ENCODE data around the gene CPLX1. TPM values are rescaled to one million over a fixed set of nuclear protein-coding genes. Genes with fewer than 3 reads are reported as not detected.

The CPLX1 gene
- total RNA-seq, 1 experiment from 2014 or later = 3.5 TPM

DNA sequence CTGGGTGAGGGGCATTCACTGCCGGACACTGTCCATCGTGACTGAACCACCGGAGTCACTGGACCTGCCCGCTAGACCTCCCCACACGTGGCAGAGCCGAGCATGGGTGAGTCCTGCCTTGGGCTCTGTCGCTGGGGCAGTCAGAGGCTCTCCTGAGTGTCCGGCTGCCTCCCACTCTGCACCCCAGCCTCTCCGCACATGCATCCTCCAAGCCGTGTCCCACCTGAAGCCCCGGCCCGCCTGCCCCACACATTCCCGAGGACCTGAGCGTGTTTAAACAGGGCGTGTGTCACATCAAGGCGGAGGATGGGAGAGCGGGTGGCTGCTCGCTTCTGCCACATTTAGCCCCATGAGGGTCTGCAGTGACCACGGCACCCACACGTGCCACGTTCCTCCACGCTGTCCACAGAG, 4.7 kb downstream of the CPLX1 start:
- H3K27ac Mint-ChIP-seq = no peak overlapping the region
- H3K4me3 Mint-ChIP-seq = no peak overlapping the region
- no peak for ATAC-seq
- no peaks in the 10 kb centered on the region for H3K36me3 Mint-ChIP-seq
- H3K4me1 Mint-ChIP-seq = no peaks in the 10 kb centered on the region
- peaks cover 88% of the 10 kb centered on the region for H3K27me3 Mint-ChIP-seq (ENCODE audit: low read depth)
- TF ChIP-seq SMAD4 (CRISPR knock-in tag; IDR thresholded peaks at IDR 0.05) = no peak
- TF ChIP-seq SOX15 (CRISPR knock-in tag; IDR thresholded peaks at IDR 0.05) = no peak
- TF ChIP-seq, protein P1, sequence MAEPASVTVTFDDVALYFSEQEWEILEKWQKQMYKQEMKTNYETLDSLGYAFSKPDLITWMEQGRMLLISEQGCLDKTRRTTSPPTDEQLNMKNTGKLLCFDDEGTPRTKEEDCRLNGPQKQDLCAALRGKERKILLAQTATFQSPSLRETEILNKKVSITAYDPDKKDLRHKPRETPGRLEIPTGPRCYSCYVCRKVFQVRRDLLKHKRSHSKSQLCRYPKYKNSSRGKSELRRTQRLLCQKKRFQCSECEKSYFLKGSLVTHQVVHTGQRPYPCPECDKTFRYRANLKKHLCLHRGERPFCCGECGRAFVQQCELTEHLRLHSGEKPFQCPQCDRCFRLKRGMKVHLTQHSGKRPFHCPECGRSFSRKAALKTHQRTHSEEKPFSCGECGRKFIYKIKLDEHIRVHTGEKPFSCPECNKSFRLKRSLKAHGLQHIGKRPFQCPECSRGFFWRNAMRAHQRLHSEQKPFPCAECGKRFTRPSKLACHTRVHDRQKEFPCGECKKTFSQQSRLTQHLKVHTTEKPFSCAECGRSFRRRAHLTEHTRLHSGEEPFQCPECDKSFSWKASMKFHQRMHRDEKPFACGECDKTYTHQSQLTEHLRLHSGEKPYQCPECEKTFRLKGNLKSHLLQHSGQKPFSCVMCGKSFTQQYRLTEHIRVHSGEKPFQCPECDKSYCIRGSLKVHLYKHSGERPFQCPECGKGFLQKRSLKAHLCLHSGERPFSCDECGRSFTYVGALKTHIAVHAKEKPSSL (CRISPR knock-in tag; conservative IDR thresholded peaks at IDR 0.05) = no peak
- TF ChIP-seq, protein P2, sequence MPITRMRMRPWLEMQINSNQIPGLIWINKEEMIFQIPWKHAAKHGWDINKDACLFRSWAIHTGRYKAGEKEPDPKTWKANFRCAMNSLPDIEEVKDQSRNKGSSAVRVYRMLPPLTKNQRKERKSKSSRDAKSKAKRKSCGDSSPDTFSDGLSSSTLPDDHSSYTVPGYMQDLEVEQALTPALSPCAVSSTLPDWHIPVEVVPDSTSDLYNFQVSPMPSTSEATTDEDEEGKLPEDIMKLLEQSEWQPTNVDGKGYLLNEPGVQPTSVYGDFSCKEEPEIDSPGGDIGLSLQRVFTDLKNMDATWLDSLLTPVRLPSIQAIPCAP (CRISPR knock-in tag; IDR thresholded peaks at IDR 0.05) = no peak
- TF ChIP-seq, protein P3, sequence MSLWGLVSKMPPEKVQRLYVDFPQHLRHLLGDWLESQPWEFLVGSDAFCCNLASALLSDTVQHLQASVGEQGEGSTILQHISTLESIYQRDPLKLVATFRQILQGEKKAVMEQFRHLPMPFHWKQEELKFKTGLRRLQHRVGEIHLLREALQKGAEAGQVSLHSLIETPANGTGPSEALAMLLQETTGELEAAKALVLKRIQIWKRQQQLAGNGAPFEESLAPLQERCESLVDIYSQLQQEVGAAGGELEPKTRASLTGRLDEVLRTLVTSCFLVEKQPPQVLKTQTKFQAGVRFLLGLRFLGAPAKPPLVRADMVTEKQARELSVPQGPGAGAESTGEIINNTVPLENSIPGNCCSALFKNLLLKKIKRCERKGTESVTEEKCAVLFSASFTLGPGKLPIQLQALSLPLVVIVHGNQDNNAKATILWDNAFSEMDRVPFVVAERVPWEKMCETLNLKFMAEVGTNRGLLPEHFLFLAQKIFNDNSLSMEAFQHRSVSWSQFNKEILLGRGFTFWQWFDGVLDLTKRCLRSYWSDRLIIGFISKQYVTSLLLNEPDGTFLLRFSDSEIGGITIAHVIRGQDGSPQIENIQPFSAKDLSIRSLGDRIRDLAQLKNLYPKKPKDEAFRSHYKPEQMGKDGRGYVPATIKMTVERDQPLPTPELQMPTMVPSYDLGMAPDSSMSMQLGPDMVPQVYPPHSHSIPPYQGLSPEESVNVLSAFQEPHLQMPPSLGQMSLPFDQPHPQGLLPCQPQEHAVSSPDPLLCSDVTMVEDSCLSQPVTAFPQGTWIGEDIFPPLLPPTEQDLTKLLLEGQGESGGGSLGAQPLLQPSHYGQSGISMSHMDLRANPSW (CRISPR knock-in tag; conservative IDR thresholded peaks at IDR 0.05; ENCODE audit: low read depth) = no peak
- TF ChIP-seq ZNF416 (CRISPR knock-in tag; IDR thresholded peaks at IDR 0.05) = no peak
- TF ChIP-seq, protein P4, sequence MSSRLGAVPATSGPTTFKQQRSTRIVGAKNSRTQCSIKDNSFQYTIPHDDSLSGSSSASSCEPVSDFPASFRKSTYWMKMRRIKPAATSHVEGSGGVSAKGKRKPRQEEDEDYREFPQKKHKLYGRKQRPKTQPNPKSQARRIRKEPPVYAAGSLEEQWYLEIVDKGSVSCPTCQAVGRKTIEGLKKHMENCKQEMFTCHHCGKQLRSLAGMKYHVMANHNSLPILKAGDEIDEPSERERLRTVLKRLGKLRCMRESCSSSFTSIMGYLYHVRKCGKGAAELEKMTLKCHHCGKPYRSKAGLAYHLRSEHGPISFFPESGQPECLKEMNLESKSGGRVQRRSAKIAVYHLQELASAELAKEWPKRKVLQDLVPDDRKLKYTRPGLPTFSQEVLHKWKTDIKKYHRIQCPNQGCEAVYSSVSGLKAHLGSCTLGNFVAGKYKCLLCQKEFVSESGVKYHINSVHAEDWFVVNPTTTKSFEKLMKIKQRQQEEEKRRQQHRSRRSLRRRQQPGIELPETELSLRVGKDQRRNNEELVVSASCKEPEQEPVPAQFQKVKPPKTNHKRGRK (CRISPR knock-in tag; IDR thresholded peaks at IDR 0.05; ENCODE audit: borderline replicate concordance) = no peak
- TF ChIP-seq MXD4 (CRISPR knock-in tag; IDR thresholded peaks at IDR 0.05; ENCODE audit: borderline replicate concordance) = no peak
- no peak for TF ChIP-seq ATF1 (CRISPR knock-in tag; IDR thresholded peaks at IDR 0.05)
- TF ChIP-seq, protein P5, sequence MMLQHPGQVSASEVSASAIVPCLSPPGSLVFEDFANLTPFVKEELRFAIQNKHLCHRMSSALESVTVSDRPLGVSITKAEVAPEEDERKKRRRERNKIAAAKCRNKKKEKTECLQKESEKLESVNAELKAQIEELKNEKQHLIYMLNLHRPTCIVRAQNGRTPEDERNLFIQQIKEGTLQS (CRISPR knock-in tag; conservative IDR thresholded peaks at IDR 0.05) = no peak
- TF ChIP-seq, protein P6, sequence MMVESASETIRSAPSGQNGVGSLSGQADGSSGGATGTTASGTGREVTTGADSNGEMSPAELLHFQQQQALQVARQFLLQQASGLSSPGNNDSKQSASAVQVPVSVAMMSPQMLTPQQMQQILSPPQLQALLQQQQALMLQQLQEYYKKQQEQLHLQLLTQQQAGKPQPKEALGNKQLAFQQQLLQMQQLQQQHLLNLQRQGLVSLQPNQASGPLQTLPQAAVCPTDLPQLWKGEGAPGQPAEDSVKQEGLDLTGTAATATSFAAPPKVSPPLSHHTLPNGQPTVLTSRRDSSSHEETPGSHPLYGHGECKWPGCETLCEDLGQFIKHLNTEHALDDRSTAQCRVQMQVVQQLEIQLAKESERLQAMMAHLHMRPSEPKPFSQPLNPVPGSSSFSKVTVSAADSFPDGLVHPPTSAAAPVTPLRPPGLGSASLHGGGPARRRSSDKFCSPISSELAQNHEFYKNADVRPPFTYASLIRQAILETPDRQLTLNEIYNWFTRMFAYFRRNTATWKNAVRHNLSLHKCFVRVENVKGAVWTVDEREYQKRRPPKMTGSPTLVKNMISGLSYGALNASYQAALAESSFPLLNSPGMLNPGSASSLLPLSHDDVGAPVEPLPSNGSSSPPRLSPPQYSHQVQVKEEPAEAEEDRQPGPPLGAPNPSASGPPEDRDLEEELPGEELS (CRISPR knock-in tag; IDR thresholded peaks at IDR 0.05) = no peak
- no peak for TF ChIP-seq ZNF263 (CRISPR knock-in tag; IDR thresholded peaks at IDR 0.05; ENCODE audit: low read depth)
- no peak for TF ChIP-seq SP1 (CRISPR knock-in tag; conservative IDR thresholded peaks at IDR 0.05)
- TF ChIP-seq, protein P7, sequence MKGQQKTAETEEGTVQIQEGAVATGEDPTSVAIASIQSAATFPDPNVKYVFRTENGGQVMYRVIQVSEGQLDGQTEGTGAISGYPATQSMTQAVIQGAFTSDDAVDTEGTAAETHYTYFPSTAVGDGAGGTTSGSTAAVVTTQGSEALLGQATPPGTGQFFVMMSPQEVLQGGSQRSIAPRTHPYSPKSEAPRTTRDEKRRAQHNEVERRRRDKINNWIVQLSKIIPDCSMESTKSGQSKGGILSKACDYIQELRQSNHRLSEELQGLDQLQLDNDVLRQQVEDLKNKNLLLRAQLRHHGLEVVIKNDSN (CRISPR knock-in tag; IDR thresholded peaks at IDR 0.05) = no peak
- no peak for TF ChIP-seq TCF7 (CRISPR knock-in tag; IDR thresholded peaks at IDR 0.05; ENCODE audit: low read depth)
- TF ChIP-seq CBFB (CRISPR knock-in tag; IDR thresholded peaks at IDR 0.05; ENCODE audit: low read depth) = no peak
- TF ChIP-seq, protein P8, sequence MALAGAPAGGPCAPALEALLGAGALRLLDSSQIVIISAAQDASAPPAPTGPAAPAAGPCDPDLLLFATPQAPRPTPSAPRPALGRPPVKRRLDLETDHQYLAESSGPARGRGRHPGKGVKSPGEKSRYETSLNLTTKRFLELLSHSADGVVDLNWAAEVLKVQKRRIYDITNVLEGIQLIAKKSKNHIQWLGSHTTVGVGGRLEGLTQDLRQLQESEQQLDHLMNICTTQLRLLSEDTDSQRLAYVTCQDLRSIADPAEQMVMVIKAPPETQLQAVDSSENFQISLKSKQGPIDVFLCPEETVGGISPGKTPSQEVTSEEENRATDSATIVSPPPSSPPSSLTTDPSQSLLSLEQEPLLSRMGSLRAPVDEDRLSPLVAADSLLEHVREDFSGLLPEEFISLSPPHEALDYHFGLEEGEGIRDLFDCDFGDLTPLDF (CRISPR knock-in tag; IDR thresholded peaks at IDR 0.05) = no peak
- ChIA-PET CTCF (no interaction called here), POLR2A (no interaction called here)
- DNase-seq (ENCODE audit: low spot score) = no peak
- no peaks in the 10 kb centered on the region for H3K9me3 Mint-ChIP-seq
